ACC112 (cell line): ENCODE data around the gene C1D.
"Not testable (repeated sequence)": the region's sequence is repeated elsewhere in the genome, so short reads cannot be mapped to it uniquely, and the experiment has no call there.

Experiments
- H2AFZ ChIP-seq: fragments of 200-600 bp; sonication (generic); one replicate; pipeline ENCODE4 v1.6.0; 2017; ENCODE audit warnings: antibody characterized with exemption, low read length; ENCODE audit not compliant: unreplicated experiment
- H3K27ac ChIP-seq: fragments of 200-600 bp; sonication (generic); 2 replicates; pipeline ENCODE4 v1.5.1; 2014; ENCODE audit warnings: low read depth, mild to moderate bottlenecking, antibody characterized with exemption, low read length, moderate library complexity
- H3K27me3 ChIP-seq: fragments of 200-600 bp; sonication (generic); 2 replicates; pipeline ENCODE4 v1.6.1; 2014; ENCODE audit warnings: mild to moderate bottlenecking, antibody characterized with exemption, low read length, moderate library complexity, mixed read lengths; ENCODE audit not compliant: insufficient read depth
- H3K36me3 ChIP-seq: fragments of 200-600 bp; sonication (generic); 2 replicates; pipeline ENCODE4 v1.6.1; 2016; ENCODE audit warnings: mild to moderate bottlenecking, antibody characterized with exemption, low read length, moderate library complexity, mixed read lengths; ENCODE audit not compliant: insufficient read depth
- H3K4me1 ChIP-seq: fragments of 200-600 bp; sonication (generic); one replicate; pipeline ENCODE4 v1.6.1; 2016; ENCODE audit warnings: low read length, mixed read lengths; ENCODE audit not compliant: insufficient read depth, unreplicated experiment, control insufficient read depth
- H3K4me3 ChIP-seq: fragments of 200-600 bp; sonication (generic); 2 replicates; pipeline ENCODE4 v1.5.1; 2014; ENCODE audit warnings: mild to moderate bottlenecking, low read depth, low read length
- H3K79me2 ChIP-seq: fragments of 200-600 bp; sonication (generic); one replicate; pipeline ENCODE4 v1.6.0; 2016; ENCODE audit warnings: low read length; ENCODE audit not compliant: control insufficient read depth, unreplicated experiment, insufficient read depth

Gene C1D

GRCh38 chr2:68009526-68009925 lies 53.3 kb downstream of the C1D start:
- H3K36me3 ChIP-seq, result no peaks in the 10 kb centered on the region
- H3K79me2 ChIP-seq, result no peaks in the 10 kb centered on the region
- no peak overlapping the region for H3K27ac ChIP-seq
- no peaks in the 10 kb centered on the region for H3K27me3 ChIP-seq
- H3K4me1 ChIP-seq, result no peaks in the 10 kb centered on the region
- H3K4me3 ChIP-seq, result no peak overlapping the region
- no peak overlapping the region for H2AFZ ChIP-seq

- no peak overlapping the region for H3K4me3 ChIP-seq
- H2AFZ ChIP-seq, result no peak overlapping the region
- no peaks in the 10 kb centered on the region for H3K27me3 ChIP-seq
- no peaks in the 10 kb centered on the region for H3K36me3 ChIP-seq
- no peaks in the 10 kb centered on the region for H3K79me2 ChIP-seq
- H3K27ac ChIP-seq, result no peak overlapping the region
- peaks cover 15% of the 10 kb centered on the region for H3K4me1 ChIP-seq
These were observed 62.5 kb downstream of the C1D start for GRCh38 chr2:68000170-68000825.

GRCh38 chr2:67999332-67999731 lies 63.5 kb downstream of the C1D start:
- Histone ChIP-seq H3K27me3 (no peaks in the 10 kb centered on the region), H3K27ac (no peak overlapping the region), H3K79me2 (no peaks in the 10 kb centered on the region), H3K36me3 (no peaks in the 10 kb centered on the region), H2AFZ (no peak overlapping the region), H3K4me3 (no peak overlapping the region), H3K4me1 (peaks cover 15% of the 10 kb centered on the region)

- Histone ChIP-seq H3K36me3 (no peaks in the 10 kb centered on the region), H3K4me1 (peaks cover 15% of the 10 kb centered on the region), H2AFZ (no peak overlapping the region), H3K27ac (peak overlapping the region; percentile 46), H3K79me2 (no peaks in the 10 kb centered on the region), H3K27me3 (no peaks in the 10 kb centered on the region), H3K4me3 (no peak overlapping the region)
These were observed 64.9 kb downstream of the C1D start for GRCh38 chr2:67997903-67998302.

- no peaks in the 10 kb centered on the region for H3K27me3 ChIP-seq
- H3K27ac ChIP-seq, result peak overlapping the region; percentile 56
- H3K36me3 ChIP-seq, result no peaks in the 10 kb centered on the region
- H2AFZ ChIP-seq, result peak overlapping the region; percentile 54
- H3K4me3 ChIP-seq, result no peak overlapping the region
- H3K79me2 ChIP-seq, result no peaks in the 10 kb centered on the region
- peaks cover 15% of the 10 kb centered on the region for H3K4me1 ChIP-seq
These were observed 65.3 kb downstream of the C1D start for GRCh38 chr2:67997528-67997900.

- Histone ChIP-seq H2AFZ (peak overlapping the region; percentile 54), H3K27ac (peak overlapping the region; percentile 56), H3K4me1 (peaks cover 15% of the 10 kb centered on the region), H3K36me3 (no peaks in the 10 kb centered on the region), H3K4me3 (no peak overlapping the region), H3K27me3 (no peaks in the 10 kb centered on the region), H3K79me2 (no peaks in the 10 kb centered on the region)
These were observed 65.9 kb downstream of the C1D start for GRCh38 chr2:67996772-67997527.

GRCh38 chr2:67994716-67995115 lies 68.1 kb downstream of the C1D start:
- Histone ChIP-seq H3K79me2 (no peaks in the 10 kb centered on the region), H3K27me3 (no peaks in the 10 kb centered on the region), H3K4me3 (no peak overlapping the region), H3K4me1 (peaks cover 15% of the 10 kb centered on the region), H2AFZ (no peak overlapping the region), H3K36me3 (no peaks in the 10 kb centered on the region), H3K27ac (no peak overlapping the region)

- peaks cover 15% of the 10 kb centered on the region for H3K4me1 ChIP-seq
- not testable (repeated sequence) for H3K27me3 ChIP-seq, H3K36me3 ChIP-seq, H3K79me2 ChIP-seq, H3K4me3 ChIP-seq, H2AFZ ChIP-seq, H3K27ac ChIP-seq
These were observed 68.7 kb downstream of the C1D start for GRCh38 chr2:67994069-67994468.

- Histone ChIP-seq H3K27ac (no peak overlapping the region), H3K4me1 (peaks cover 15% of the 10 kb centered on the region)
These were observed 69.5 kb downstream of the C1D start for GRCh38 chr2:67993329-67993728.

GRCh38 chr2:67991456-67991855 lies 71.3 kb downstream of the C1D start:
- no peak overlapping the region for H3K4me3 ChIP-seq
- no peaks in the 10 kb centered on the region for H3K27me3 ChIP-seq
- H3K27ac ChIP-seq, result no peak overlapping the region

More at GRCh38 chr2:67993329-67993728, 69.5 kb downstream of the C1D start:
- Histone ChIP-seq H3K36me3 (no peaks in the 10 kb centered on the region), H3K79me2 (no peaks in the 10 kb centered on the region), H2AFZ (no peak overlapping the region), H3K4me3 (no peak overlapping the region), H3K27me3 (no peaks in the 10 kb centered on the region)

More at GRCh38 chr2:67991456-67991855, 71.3 kb downstream of the C1D start:
- H2AFZ ChIP-seq, result no peak overlapping the region
- no peaks in the 10 kb centered on the region for H3K79me2 ChIP-seq
- H3K36me3 ChIP-seq, result no peaks in the 10 kb centered on the region
- H3K4me1 ChIP-seq, result no peaks in the 10 kb centered on the region
